ENCODE measurements around the gene KRTAP9-9.

DNA sequence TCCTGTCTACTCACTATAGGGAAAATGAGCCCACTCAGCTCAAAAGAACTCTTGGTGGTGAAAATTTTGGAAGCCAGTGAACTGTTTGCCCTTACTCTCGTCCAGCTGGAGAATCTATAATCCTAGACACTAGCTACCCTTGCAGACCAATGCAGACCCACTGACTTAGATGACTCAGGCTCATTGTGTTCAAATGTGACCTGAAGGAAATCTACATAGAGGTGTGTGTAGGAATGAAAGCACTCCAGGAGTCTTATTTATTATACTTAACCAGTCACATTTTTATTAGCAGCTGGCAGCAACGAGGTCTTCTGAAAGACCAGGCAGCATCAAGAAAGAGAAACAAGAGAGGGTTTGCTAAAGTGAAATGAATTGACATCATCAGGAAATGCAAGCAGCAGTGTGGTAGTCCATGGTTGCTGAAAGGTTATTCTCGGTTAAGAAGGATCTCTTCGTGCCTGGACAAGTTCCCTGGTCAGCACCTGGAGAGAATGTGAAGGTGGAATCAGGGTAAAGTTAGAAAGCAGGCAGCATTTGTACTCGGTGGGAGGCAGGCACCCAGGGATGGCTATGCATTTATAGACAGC is 46.1 kb downstream of the KRTAP9-9 start:
- TF ChIP-seq CTCF (conservative IDR thresholded peaks at IDR 0.05), result no peak
- TF ChIP-seq ZFX (IDR thresholded peaks at IDR 0.05), result no peak
